HCT116 (cell line): ENCODE data around the gene NARF. TPM values are rescaled to one million over a fixed set of nuclear protein-coding genes. Genes with fewer than 3 reads are reported as not detected.
A peak's percentile ranks its signal among the peaks of the same experiment; 100 is the strongest.

Experiments
- ATAC-seq: fragments of 200-7000 bp; cut with Tn5 transposase; 2 replicates; pipeline ENCODE4 v1.9.1; 2020; ENCODE audit warnings: mild to moderate bottlenecking, moderate library complexity
- BruUV-seq: library from RNA; stranded (reverse); fragments of 400-500 nt; replicated peaks from 2 replicates; lab custom pipeline; 2021; lab: Mats Ljungman, UMichigan
- CTCF ChIA-PET: fragments of 300-600 bp; sonication (Branson Sonifier 250); formaldehyde crosslinking; loops from one replicate; lab custom pipeline; 2021; ENCODE audit warnings: antibody characterized with exemption; lab: Charles Lee
- POLR2A ChIA-PET: fragments of 300-600, 350-600 bp; sonication (Branson Sonifier 250); formaldehyde crosslinking; loops from one replicate; lab custom pipeline; 2021; ENCODE audit warnings: antibody characterized with exemption; lab: Charles Lee
- RAD21 ChIA-PET, 2 experiments: fragments of 300-600 bp; sonication (Branson Sonifier 250); formaldehyde crosslinking; loops; one replicate each; lab custom pipeline; 2023; ENCODE audit warnings: low total read pairs in 2 of 2; ENCODE audit not compliant: uncharacterized antibody in 2 of 2, unreplicated experiment in 2 of 2, low non-redundant PET in 1 of 2; lab: Charles Lee
- DNase-seq: peaks from one replicate; pipeline ENCODE4 v3.0.0-alpha.2; 2010; ENCODE audit warnings: low read depth, low spot score
- H2AFZ ChIP-seq: fragments of 200-600 bp; shearing (Covaris generic), sonication (generic); 2 replicates; pipeline ENCODE4 v1.6.1; 2017; ENCODE audit warnings: low read depth, mixed run types, mixed read lengths, antibody characterized with exemption, low read length; ENCODE audit not compliant: poor library complexity, severe bottlenecking
- H3K27ac ChIP-seq: 2 replicates; pipeline ENCODE4 v1.5.1; 2012; ENCODE audit warnings: low read depth, low read length
- H3K27me3 ChIP-seq: fragments of 200-600 bp; sonication (generic); 2 replicates; pipeline ENCODE4 v1.6.1; 2016; ENCODE audit warnings: mixed run types, low read length, mixed read lengths; ENCODE audit not compliant: insufficient read depth
- H3K36me3 ChIP-seq, 2 experiments: fragments of 200-500 bp in 1 of 2; fragments of 200-600 bp in 1 of 2; sonication (Bioruptor generic) in 1 of 2; sonication (generic) in 1 of 2; 2 replicates each; pipeline versions ENCODE4 v1.5.1 to v1.6.1; 2014 to 2016; ENCODE audit warnings: low read length in 2 of 2, inconsistent platforms in 1 of 2, mixed read lengths in 1 of 2, mixed run types in 1 of 2; ENCODE audit not compliant: insufficient read depth in 2 of 2, control insufficient read depth in 1 of 2
- H3K4me1 ChIP-seq, 2 experiments: fragments of 200-600 bp in 1 of 2; sonication (generic) in 1 of 2; 2 replicates each; pipeline versions ENCODE4 v1.5.1 to v1.6.1; 2012 to 2017; ENCODE audit warnings: low read length in 2 of 2, inconsistent platforms in 1 of 2, mild to moderate bottlenecking in 1 of 2, mixed read lengths in 1 of 2, mixed run types in 1 of 2, moderate library complexity in 1 of 2; ENCODE audit not compliant: insufficient read depth in 2 of 2, control insufficient read depth in 1 of 2
- H3K4me2 ChIP-seq: fragments of 200-600 bp; sonication (generic); 2 replicates; pipeline ENCODE4 v1.6.1; 2017; ENCODE audit warnings: mixed run types, low read length, mixed read lengths
- H3K4me3 ChIP-seq, 2 experiments: fragments of 200-600 bp in 1 of 2; sonication (generic) in 1 of 2; replicated peaks in 1 of 2; 2 replicates each; pipeline ENCODE4 v1.5.1; 2011 to 2016; ENCODE audit warnings: low read length in 2 of 2, control low read depth in 1 of 2, low read depth in 1 of 2, mild to moderate bottlenecking in 1 of 2, mixed read lengths in 1 of 2, mixed run types in 1 of 2
- H3K79me2 ChIP-seq: fragments of 200-600 bp; sonication (generic); 2 replicates; pipeline ENCODE4 v1.6.1; 2017; ENCODE audit warnings: mild to moderate bottlenecking, mixed run types, low read length, moderate library complexity, mixed read lengths; ENCODE audit not compliant: insufficient read depth
- H3K9ac ChIP-seq: fragments of 200-600 bp; sonication (generic); 2 replicates; pipeline ENCODE4 v1.6.1; 2016; ENCODE audit warnings: low read length, mixed read lengths
- H3K9me2 ChIP-seq: fragments of 200-600 bp; sonication (generic), shearing (Covaris generic); 2 replicates; pipeline ENCODE4 v1.6.1; 2017; ENCODE audit warnings: mixed run types, mild to moderate bottlenecking, moderate library complexity; ENCODE audit not compliant: insufficient read depth
- H3K9me3 ChIP-seq, 2 experiments: fragments of 200-500 bp in 1 of 2; fragments of 200-600 bp in 1 of 2; sonication (Bioruptor generic) in 1 of 2; sonication (generic) in 1 of 2; 2 replicates each; pipeline ENCODE4 v1.6.1; 2014 to 2017; ENCODE audit warnings: low read length in 2 of 2, mixed read lengths in 2 of 2, inconsistent platforms in 1 of 2, low read depth in 1 of 2, mild to moderate bottlenecking in 1 of 2, mixed run types in 1 of 2, moderate library complexity in 1 of 2; ENCODE audit not compliant: control insufficient read depth in 1 of 2, insufficient read depth in 1 of 2
- H4K20me1 ChIP-seq: fragments of 200-600 bp; sonication (generic), shearing (Covaris generic); 2 replicates; pipeline ENCODE4 v1.6.1; 2017; ENCODE audit warnings: mixed run types, mild to moderate bottlenecking, moderate library complexity; ENCODE audit not compliant: insufficient read depth
- CBX3 ChIP-seq: IDR thresholded peaks from 2 replicates; pipeline ENCODE4 v1.6.1; 2012; ENCODE audit warnings: low read depth
- ELF1 ChIP-seq: IDR thresholded peaks from 2 replicates; pipeline ENCODE4 v1.6.1; 2012; ENCODE audit warnings: low read depth, borderline replicate concordance
- EZH2 ChIP-seq: fragments of 200-600 bp; sonication (generic); IDR thresholded peaks from 2 replicates; pipeline ENCODE4 v1.6.1; 2017; ENCODE audit warnings: antibody characterized with exemption, mixed run types
- EZH2phosphoT487 ChIP-seq: fragments of 200-600 bp; IDR thresholded peaks from 2 replicates; pipeline ENCODE4 v1.6.1; 2018; ENCODE audit warnings: antibody characterized with exemption, borderline replicate concordance
- JUND ChIP-seq: IDR thresholded peaks from 2 replicates; pipeline ENCODE4 v1.6.1; 2012
- POLR2A ChIP-seq: IDR thresholded peaks from 2 replicates; pipeline ENCODE4 v1.7.0; 2011; ENCODE audit warnings: borderline replicate concordance; ENCODE audit not compliant: insufficient read depth, insufficient read length; ENCODE audit errors: extremely low read depth
- RAD21 ChIP-seq: IDR thresholded peaks from 2 replicates; pipeline ENCODE4 v1.6.1; 2012; ENCODE audit warnings: low read depth, mild to moderate bottlenecking
- SIN3A ChIP-seq: IDR thresholded peaks from 2 replicates; pipeline ENCODE4 v1.6.1; 2012; ENCODE audit warnings: low read depth
- SP1 ChIP-seq: IDR thresholded peaks from 2 replicates; pipeline ENCODE4 v1.6.1; 2012; ENCODE audit warnings: low read depth
- SRF ChIP-seq: IDR thresholded peaks from 2 replicates; pipeline ENCODE4 v1.6.1; 2012; ENCODE audit warnings: low read depth
- intact Hi-C: fragments of 100-400 bp; cut with micrococcal nuclease; formaldehyde crosslinking; loops from 2 replicates; pipeline ENCODE4 v1.10.0; 2022
- total RNA-seq: library from RNA; stranded (reverse); gene quantifications from one replicate; pipeline ENCODE4 v1.2.1, GENCODE V29; 2021; ENCODE audit not compliant: unreplicated experiment
- TF ChIP-seq, protein P1 (sequence below), 3 experiments: fragments of 200-600 bp in 1 of 3; sonication (generic) in 1 of 3; IDR thresholded peaks in 2 of 3; conservative IDR thresholded peaks in 1 of 3; 2 replicates each; pipeline ENCODE4 v1.5.1; 2012 to 2017; ENCODE audit warnings: low read depth in 2 of 3, low read length in 2 of 3, antibody characterized with exemption in 1 of 3, borderline replicate concordance in 1 of 3, control low read depth in 1 of 3, mild to moderate bottlenecking in 1 of 3, mixed read lengths in 1 of 3, mixed run types in 1 of 3, moderate library complexity in 1 of 3; ENCODE audit not compliant: insufficient read depth in 1 of 3
- TF ChIP-seq, protein P2 (sequence below): IDR thresholded peaks from 2 replicates; pipeline ENCODE4 v1.6.1; 2012

Gene NARF
- total RNA-seq, 1 experiment from 2014 or later, result 91.8 TPM

DNA sequence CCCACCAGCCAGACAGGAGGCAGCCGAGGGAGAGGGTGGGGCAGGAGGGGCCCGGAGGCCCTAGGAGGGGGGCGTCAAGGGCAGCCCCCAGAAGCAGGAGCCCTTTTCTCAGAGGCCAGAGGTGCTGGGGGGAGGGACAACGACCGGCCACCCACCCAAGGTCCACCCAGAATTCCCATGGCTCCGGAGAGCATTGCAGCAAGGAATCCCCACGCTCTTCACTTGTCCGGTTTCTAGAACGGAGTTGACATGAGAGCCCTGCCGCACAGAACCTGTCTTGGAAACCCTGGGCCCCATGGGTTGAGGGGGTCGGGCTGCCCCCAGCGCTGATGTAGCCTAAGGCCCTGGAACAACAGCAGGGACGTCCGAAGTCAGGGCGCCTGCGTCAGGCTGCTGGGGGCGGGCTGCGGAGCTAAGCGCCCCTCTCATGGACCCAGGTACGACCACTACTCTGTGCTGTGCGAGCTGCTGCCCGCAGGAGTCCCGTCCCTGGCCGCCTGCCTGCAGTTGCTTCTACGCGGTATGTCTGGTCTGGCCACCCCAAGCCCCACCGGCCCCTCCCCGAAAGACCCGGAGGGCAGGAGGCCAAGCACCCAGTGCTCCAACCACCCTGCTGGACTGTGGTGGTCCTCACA is 19.2 kb upstream of the NARF start:
- no peaks in the 10 kb centered on the region for H4K20me1 ChIP-seq
- no peaks in the 10 kb centered on the region for H3K79me2 ChIP-seq
- H3K4me2 ChIP-seq, result no peak overlapping the region
- 0 out of 4 replicates have a peak, but pooled peaks cover under 1 to 12% of the 10 kb centered on the region in 2 experiments for H3K36me3 ChIP-seq
- no TSS peak for BruUV-seq
- no peak overlapping the region for H2AFZ ChIP-seq
- no peaks in the 10 kb centered on the region for H3K9me3 ChIP-seq
- TF ChIP-seq SIN3A, result no peak
- TF ChIP-seq, all 23 proteins: peak for 0
- H3K27me3 ChIP-seq, result no peaks in the 10 kb centered on the region
- H3K4me3 ChIP-seq, result no peak overlapping the region
- ChIA-PET CTCF (no interaction called here), RAD21 (no interaction called here), POLR2A (no interaction called here)
- DNase-seq (no peak), ATAC-seq (no peak)
- no peaks in the 10 kb centered on the region for H3K4me1 ChIP-seq
- no peak overlapping the region for H3K27ac ChIP-seq
- no peaks in the 10 kb centered on the region for H3K9me2 ChIP-seq
- intact Hi-C loops, result no loop called here
- H3K9ac ChIP-seq, result no peak overlapping the region

DNA sequence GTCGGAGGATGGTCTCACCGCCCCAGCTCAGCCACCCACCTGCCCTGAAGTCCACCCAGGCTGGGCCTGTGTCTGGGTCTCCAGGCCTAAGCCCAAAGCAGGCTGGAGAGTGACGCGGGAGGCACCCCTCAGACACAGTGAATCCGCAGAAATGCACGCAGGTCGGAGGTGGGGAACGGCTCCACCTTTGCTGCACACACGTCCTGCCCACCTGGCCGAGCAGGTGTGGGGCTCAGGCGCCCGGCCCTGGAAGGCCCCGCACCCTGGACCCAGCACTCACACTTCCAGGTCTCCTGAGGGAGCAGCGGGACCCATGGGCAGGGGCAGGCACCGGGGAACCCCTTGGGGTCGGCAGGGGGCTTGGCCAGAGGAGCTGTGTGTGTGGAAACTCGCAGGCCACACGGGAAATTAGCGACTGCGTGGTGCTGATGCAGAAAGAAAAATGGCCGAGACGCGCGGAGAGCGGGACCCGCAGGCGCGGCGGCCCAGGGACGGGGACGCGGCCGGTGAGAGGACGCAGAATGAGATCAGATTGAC is 18.6 kb upstream of the NARF start:
- no peak for TF ChIP-seq EZH2
- TF ChIP-seq RAD21, result no peak
- no peak for TF ChIP-seq ELF1
- TF ChIP-seq, protein P1, sequence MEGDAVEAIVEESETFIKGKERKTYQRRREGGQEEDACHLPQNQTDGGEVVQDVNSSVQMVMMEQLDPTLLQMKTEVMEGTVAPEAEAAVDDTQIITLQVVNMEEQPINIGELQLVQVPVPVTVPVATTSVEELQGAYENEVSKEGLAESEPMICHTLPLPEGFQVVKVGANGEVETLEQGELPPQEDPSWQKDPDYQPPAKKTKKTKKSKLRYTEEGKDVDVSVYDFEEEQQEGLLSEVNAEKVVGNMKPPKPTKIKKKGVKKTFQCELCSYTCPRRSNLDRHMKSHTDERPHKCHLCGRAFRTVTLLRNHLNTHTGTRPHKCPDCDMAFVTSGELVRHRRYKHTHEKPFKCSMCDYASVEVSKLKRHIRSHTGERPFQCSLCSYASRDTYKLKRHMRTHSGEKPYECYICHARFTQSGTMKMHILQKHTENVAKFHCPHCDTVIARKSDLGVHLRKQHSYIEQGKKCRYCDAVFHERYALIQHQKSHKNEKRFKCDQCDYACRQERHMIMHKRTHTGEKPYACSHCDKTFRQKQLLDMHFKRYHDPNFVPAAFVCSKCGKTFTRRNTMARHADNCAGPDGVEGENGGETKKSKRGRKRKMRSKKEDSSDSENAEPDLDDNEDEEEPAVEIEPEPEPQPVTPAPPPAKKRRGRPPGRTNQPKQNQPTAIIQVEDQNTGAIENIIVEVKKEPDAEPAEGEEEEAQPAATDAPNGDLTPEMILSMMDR (IDR thresholded peaks at IDR 0.05 in 2 of 3, conservative IDR thresholded peaks at IDR 0.05 in 1 of 3; ENCODE audit: borderline replicate concordance in 1 of 3, insufficient read depth in 1 of 3, low read depth in 2 of 3, low read length in 2 of 3), result no peak
- no peak for TF ChIP-seq JUND
- TF ChIP-seq, protein P2, sequence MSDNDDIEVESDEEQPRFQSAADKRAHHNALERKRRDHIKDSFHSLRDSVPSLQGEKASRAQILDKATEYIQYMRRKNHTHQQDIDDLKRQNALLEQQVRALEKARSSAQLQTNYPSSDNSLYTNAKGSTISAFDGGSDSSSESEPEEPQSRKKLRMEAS, result no peak
- TF ChIP-seq SP1, result no peak
- TF ChIP-seq CBX3, result no peak
- no peak for TF ChIP-seq SRF
- TF ChIP-seq POLR2A, result no peak
- TF ChIP-seq EZH2phosphoT487, result no peak
- H3K4me2 ChIP-seq, result no peak overlapping the region
- no peak overlapping the region for H3K27ac ChIP-seq
- ChIA-PET CTCF (no interaction called here), POLR2A (interaction anchor here (0.6 to 1.7 kb wide), 2 partner anchors 12 to 106 kb away, joined by 3 to 4 read pairs; no protein-coding TSS in a partner anchor), RAD21 (no interaction called here)
- BruUV-seq, result TSS peak; percentile 30
- no peaks in the 10 kb centered on the region for H3K27me3 ChIP-seq
- no peaks in the 10 kb centered on the region for H3K9me2 ChIP-seq
- no peaks in the 10 kb centered on the region for H4K20me1 ChIP-seq
- H3K79me2 ChIP-seq, result no peaks in the 10 kb centered on the region
- 0 out of 4 replicates have a peak, but pooled peaks cover 0 to 12% of the 10 kb centered on the region in 2 experiments for H3K36me3 ChIP-seq
- ATAC-seq (no peak), DNase-seq (no peak)
- no peak overlapping the region for H3K4me3 ChIP-seq
- H3K9ac ChIP-seq, result no peak overlapping the region
- intact Hi-C loops, result no loop called here
- no peak overlapping the region for H2AFZ ChIP-seq
- no peaks in the 10 kb centered on the region for H3K4me1 ChIP-seq
- H3K9me3 ChIP-seq, result no peaks in the 10 kb centered on the region
